HepG2 (cell line): ENCODE results near the gene RBMS2. TPM values are rescaled to one million over a fixed set of nuclear protein-coding genes. Genes with fewer than 3 reads are reported as not detected.

Source experiments
- ARNT2 ChIP-seq: sonication (generic); formaldehyde crosslinking; IDR thresholded peaks from 2 replicates; pipeline ENCODE4 v1.8.0; 2022; ENCODE audit warnings: mild to moderate bottlenecking, low read depth, missing genetic modification reagents, moderate library complexity
- ELF1 ChIP-seq: sonication (generic); formaldehyde crosslinking; IDR thresholded peaks from 2 replicates; pipeline ENCODE4 v1.4.0; 2020; ENCODE audit warnings: missing genetic modification reagents
- HDAC6 ChIP-seq: fragments of 200-600 bp; sonication (generic); IDR thresholded peaks from 2 replicates; pipeline ENCODE4 v1.7.0; 2017; ENCODE audit warnings: mild to moderate bottlenecking, antibody characterized with exemption, low read length, low read depth
- SNAPC2 ChIP-seq: sonication (generic); formaldehyde crosslinking; IDR thresholded peaks from 2 replicates; pipeline ENCODE4 v1.8.1; 2022; ENCODE audit warnings: mild to moderate bottlenecking, missing genetic modification reagents
- TAF1 ChIP-seq: sonication (generic); formaldehyde crosslinking; IDR thresholded peaks from 2 replicates; pipeline ENCODE4 v1.4.0; 2020; ENCODE audit warnings: missing genetic modification reagents
- TBP ChIP-seq: sonication (generic); formaldehyde crosslinking; IDR thresholded peaks from 2 replicates; pipeline ENCODE4 v1.5.0; 2020; ENCODE audit warnings: missing genetic modification reagents
- ZEB1 ChIP-seq: IDR thresholded peaks from 2 replicates; pipeline ENCODE4 v1.6.1; 2012; ENCODE audit warnings: mild to moderate bottlenecking, low read depth, inconsistent platforms; ENCODE audit not compliant: insufficient replicate concordance
- ZNF260 ChIP-seq: sonication (generic); formaldehyde crosslinking; IDR thresholded peaks from 2 replicates; pipeline ENCODE4 v1.4.0; 2020; ENCODE audit warnings: missing genetic modification reagents, low read depth, mild to moderate bottlenecking, borderline replicate concordance
- polyA plus RNA-seq, 8 experiments: library from polyadenylated mRNA; depleted of rRNA in 3 of 8; stranded (reverse) in 7 of 8; unstranded in 1 of 8; fragments of >200 nt; fragmentation: Illumina TruSeq in 4 of 8; extraction: Trizol in 4 of 8; gene quantifications; 2 replicates each; pipeline versions ENCODE4 v1.2.1 to v1.2.3, GENCODE V29; 2011 to 2016; ENCODE audit warnings: low read depth in 4 of 8, missing spikeins in 1 of 8, mixed read lengths in 1 of 8; ENCODE audit not compliant: insufficient read depth in 1 of 8
- total RNA-seq, 5 experiments: library from RNA; depleted of rRNA; stranded (reverse); fragments of >200 nt; fragmentation: Illumina TruSeq; extraction: Trizol; gene quantifications; 2 replicates each; pipeline ENCODE4 v1.2.3, GENCODE V29; 2016; ENCODE audit warnings: low read depth in 1 of 5
- TF ChIP-seq, protein P1 (sequence below): sonication (generic); formaldehyde crosslinking; IDR thresholded peaks from 2 replicates; pipeline ENCODE4 v1.4.0; 2020; ENCODE audit warnings: missing genetic modification reagents
- TF ChIP-seq, protein P2 (sequence below): sonication (generic); formaldehyde crosslinking; IDR thresholded peaks from 2 replicates; pipeline ENCODE4 v1.5.1; 2020; ENCODE audit warnings: mild to moderate bottlenecking, missing genetic modification reagents, moderate library complexity
- TF ChIP-seq, protein P3 (sequence below): sonication (generic); formaldehyde crosslinking; IDR thresholded peaks from 2 replicates; pipeline ENCODE4 v1.5.0; 2020; ENCODE audit warnings: mild to moderate bottlenecking, missing genetic modification reagents, moderate library complexity
- TF ChIP-seq, protein P4 (sequence below): sonication (generic); formaldehyde crosslinking; IDR thresholded peaks from 2 replicates; pipeline ENCODE4 v1.8.1; 2023; ENCODE audit warnings: mild to moderate bottlenecking, missing genetic modification reagents
- TF ChIP-seq, protein P5 (sequence below): sonication (generic); formaldehyde crosslinking; IDR thresholded peaks from 2 replicates; pipeline ENCODE4 v1.8.1; 2023; ENCODE audit warnings: mild to moderate bottlenecking, missing genetic modification reagents, borderline replicate concordance
- TF ChIP-seq, protein P6 (sequence below): IDR thresholded peaks from 2 replicates; pipeline ENCODE4 v1.6.1; 2012; ENCODE audit warnings: inconsistent platforms
- TF ChIP-seq, protein P7 (sequence below): IDR thresholded peaks from 2 replicates; pipeline ENCODE4 v1.6.1; 2016; ENCODE audit warnings: low read depth, borderline replicate concordance

Gene RBMS2
- total and polyA plus RNA-seq, 2 of the 13 experiments (the other 11 are each of a cell fraction or from before 2014, with no cell fraction given): 0.53 to 7.4 TPM

DNA sequence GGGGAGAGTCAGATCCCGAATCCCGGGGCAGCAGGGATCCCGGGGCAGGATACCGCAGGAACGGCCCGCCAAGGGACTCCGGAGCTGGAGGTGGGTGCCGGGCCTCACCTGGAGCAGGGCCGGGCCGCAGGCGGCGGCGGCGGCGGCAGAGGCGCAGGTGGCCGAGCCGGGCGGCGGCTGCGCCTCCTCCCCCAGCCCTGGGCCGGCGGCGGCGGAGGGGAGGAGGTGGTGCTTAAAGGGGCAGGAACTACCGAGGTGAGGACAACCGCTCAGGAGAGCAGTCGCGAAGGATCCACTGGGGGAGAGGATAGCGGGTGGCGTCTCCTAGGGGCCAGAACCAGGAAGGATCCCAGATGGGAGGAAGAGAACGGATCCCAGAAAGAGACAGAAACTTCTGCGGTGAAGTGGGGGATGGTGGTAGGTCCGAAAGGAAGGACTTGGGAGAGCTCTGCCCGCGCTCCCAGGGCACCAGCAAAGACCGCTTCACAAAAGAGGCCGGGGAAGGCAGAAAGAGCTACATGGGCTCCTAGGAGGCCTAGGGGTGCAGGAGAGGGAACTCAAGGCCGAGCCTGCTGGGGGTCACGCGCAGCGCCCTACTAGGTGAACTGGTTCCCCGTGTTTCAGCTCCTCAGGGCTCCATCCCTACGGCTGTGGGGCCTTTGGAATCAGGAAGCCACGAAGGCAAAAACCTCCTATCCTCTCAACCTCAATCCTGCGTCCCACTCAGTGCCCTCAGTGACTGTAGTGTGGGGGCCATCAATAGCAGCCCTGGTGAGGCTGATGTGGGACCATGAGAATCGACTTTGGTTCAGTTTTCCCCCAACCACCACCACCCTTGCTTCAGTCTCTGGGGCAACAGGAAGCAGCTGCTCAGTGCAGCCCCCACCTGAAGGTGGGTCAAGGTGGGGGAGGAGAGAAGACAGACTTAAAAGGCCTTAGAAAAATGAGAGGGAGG is 113.5 kb downstream of the RBMS2 start (continued):
- TF ChIP-seq, protein P1, sequence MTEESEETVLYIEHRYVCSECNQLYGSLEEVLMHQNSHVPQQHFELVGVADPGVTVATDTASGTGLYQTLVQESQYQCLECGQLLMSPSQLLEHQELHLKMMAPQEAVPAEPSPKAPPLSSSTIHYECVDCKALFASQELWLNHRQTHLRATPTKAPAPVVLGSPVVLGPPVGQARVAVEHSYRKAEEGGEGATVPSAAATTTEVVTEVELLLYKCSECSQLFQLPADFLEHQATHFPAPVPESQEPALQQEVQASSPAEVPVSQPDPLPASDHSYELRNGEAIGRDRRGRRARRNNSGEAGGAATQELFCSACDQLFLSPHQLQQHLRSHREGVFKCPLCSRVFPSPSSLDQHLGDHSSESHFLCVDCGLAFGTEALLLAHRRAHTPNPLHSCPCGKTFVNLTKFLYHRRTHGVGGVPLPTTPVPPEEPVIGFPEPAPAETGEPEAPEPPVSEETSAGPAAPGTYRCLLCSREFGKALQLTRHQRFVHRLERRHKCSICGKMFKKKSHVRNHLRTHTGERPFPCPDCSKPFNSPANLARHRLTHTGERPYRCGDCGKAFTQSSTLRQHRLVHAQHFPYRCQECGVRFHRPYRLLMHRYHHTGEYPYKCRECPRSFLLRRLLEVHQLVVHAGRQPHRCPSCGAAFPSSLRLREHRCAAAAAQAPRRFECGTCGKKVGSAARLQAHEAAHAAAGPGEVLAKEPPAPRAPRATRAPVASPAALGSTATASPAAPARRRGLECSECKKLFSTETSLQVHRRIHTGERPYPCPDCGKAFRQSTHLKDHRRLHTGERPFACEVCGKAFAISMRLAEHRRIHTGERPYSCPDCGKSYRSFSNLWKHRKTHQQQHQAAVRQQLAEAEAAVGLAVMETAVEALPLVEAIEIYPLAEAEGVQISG (CRISPR knock-in tag): peak; percentile 93
- 0 out of 2 replicates have a peak, but pooled peaks have one; percentile 17 for TF ChIP-seq ELF1 (CRISPR knock-in tag)
- TF ChIP-seq ZEB1: peak; percentile 77
- TF ChIP-seq SNAPC2 (CRISPR knock-in tag): no peak
- TF ChIP-seq, protein P2, sequence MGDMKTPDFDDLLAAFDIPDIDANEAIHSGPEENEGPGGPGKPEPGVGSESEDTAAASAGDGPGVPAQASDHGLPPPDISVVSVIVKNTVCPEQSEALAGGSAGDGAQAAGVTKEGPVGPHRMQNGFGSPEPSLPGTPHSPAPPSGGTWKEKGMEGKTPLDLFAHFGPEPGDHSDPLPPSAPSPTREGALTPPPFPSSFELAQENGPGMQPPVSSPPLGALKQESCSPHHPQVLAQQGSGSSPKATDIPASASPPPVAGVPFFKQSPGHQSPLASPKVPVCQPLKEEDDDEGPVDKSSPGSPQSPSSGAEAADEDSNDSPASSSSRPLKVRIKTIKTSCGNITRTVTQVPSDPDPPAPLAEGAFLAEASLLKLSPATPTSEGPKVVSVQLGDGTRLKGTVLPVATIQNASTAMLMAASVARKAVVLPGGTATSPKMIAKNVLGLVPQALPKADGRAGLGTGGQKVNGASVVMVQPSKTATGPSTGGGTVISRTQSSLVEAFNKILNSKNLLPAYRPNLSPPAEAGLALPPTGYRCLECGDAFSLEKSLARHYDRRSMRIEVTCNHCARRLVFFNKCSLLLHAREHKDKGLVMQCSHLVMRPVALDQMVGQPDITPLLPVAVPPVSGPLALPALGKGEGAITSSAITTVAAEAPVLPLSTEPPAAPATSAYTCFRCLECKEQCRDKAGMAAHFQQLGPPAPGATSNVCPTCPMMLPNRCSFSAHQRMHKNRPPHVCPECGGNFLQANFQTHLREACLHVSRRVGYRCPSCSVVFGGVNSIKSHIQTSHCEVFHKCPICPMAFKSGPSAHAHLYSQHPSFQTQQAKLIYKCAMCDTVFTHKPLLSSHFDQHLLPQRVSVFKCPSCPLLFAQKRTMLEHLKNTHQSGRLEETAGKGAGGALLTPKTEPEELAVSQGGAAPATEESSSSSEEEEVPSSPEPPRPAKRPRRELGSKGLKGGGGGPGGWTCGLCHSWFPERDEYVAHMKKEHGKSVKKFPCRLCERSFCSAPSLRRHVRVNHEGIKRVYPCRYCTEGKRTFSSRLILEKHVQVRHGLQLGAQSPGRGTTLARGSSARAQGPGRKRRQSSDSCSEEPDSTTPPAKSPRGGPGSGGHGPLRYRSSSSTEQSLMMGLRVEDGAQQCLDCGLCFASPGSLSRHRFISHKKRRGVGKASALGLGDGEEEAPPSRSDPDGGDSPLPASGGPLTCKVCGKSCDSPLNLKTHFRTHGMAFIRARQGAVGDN: peak; percentile 40
- TF ChIP-seq, protein P3, sequence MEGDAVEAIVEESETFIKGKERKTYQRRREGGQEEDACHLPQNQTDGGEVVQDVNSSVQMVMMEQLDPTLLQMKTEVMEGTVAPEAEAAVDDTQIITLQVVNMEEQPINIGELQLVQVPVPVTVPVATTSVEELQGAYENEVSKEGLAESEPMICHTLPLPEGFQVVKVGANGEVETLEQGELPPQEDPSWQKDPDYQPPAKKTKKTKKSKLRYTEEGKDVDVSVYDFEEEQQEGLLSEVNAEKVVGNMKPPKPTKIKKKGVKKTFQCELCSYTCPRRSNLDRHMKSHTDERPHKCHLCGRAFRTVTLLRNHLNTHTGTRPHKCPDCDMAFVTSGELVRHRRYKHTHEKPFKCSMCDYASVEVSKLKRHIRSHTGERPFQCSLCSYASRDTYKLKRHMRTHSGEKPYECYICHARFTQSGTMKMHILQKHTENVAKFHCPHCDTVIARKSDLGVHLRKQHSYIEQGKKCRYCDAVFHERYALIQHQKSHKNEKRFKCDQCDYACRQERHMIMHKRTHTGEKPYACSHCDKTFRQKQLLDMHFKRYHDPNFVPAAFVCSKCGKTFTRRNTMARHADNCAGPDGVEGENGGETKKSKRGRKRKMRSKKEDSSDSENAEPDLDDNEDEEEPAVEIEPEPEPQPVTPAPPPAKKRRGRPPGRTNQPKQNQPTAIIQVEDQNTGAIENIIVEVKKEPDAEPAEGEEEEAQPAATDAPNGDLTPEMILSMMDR (CRISPR knock-in tag): peak; percentile 61
- TF ChIP-seq, protein P4, sequence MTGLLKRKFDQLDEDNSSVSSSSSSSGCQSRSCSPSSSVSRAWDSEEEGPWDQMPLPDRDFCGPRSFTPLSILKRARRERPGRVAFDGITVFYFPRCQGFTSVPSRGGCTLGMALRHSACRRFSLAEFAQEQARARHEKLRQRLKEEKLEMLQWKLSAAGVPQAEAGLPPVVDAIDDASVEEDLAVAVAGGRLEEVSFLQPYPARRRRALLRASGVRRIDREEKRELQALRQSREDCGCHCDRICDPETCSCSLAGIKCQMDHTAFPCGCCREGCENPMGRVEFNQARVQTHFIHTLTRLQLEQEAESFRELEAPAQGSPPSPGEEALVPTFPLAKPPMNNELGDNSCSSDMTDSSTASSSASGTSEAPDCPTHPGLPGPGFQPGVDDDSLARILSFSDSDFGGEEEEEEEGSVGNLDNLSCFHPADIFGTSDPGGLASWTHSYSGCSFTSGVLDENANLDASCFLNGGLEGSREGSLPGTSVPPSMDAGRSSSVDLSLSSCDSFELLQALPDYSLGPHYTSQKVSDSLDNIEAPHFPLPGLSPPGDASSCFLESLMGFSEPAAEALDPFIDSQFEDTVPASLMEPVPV (CRISPR knock-in tag): no peak
- TF ChIP-seq, protein P5, sequence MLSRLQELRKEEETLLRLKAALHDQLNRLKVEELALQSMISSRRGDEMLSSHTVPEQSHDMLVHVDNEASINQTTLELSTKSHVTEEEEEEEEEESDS (CRISPR knock-in tag): 0 out of 2 replicates have a peak, but pooled peaks have one; percentile 36
- TF ChIP-seq TAF1 (CRISPR knock-in tag): peak; percentile 45; the same call in 1 of the 2 replicates
- TF ChIP-seq, protein P6, sequence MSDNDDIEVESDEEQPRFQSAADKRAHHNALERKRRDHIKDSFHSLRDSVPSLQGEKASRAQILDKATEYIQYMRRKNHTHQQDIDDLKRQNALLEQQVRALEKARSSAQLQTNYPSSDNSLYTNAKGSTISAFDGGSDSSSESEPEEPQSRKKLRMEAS: 0 out of 2 replicates have a peak, but pooled peaks have one; percentile 29
- no peak for TF ChIP-seq ZNF260 (CRISPR knock-in tag)
- no peak for TF ChIP-seq HDAC6
- 0 out of 2 replicates have a peak, but pooled peaks have one; percentile 24 for TF ChIP-seq ARNT2 (CRISPR knock-in tag)
- TF ChIP-seq TBP (CRISPR knock-in tag): no peak
- TF ChIP-seq, protein P7, sequence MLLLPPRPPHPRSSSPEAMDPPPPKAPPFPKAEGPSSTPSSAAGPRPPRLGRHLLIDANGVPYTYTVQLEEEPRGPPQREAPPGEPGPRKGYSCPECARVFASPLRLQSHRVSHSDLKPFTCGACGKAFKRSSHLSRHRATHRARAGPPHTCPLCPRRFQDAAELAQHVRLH (CRISPR knock-in tag): peak; percentile 52; the same call in 1 of the 2 replicates
